Stomach (tissue), 9 donors: ENCODE measurements around the gene PLEKHJ1. TPM values are rescaled to one million over a fixed set of nuclear protein-coding genes. Genes with fewer than 3 reads are reported as not detected.

Experiments used
- DNase-seq, 2 donors: peaks; one replicate each; pipeline versions ENCODE4 v3.0.0 to v3.0.0-alpha.2; 2013 to 2019
- H3K27ac ChIP-seq, 5 donors: fragments of 200-600 bp in 4 of 5; sonication (generic) in 4 of 5; one replicate each; pipeline ENCODE4 v1.5.1; 2013 to 2019; ENCODE audit warnings: mild to moderate bottlenecking in 1 of 5, moderate library complexity in 1 of 5
- H3K27me3 ChIP-seq, 3 donors: fragments of 200-600 bp; sonication (generic); one replicate each; pipeline ENCODE4 v1.5.1; 2017 to 2019; ENCODE audit warnings: mixed run types in 1 of 3
- H3K36me3 ChIP-seq, 4 donors: fragments of 200-600 bp; sonication (generic); 1 replicate in 3 of 4; 2 replicates in 1 of 4; pipeline ENCODE4 v1.5.1; 2016 to 2019
- H3K4me1 ChIP-seq, 4 donors: fragments of 200-600 bp; sonication (generic); one replicate each; pipeline ENCODE4 v1.5.1; 2016 to 2019
- H3K4me3 ChIP-seq, 4 donors: fragments of 200-600 bp; sonication (generic) in 3 of 4; one replicate each; pipeline ENCODE4 v1.5.1; 2016 to 2019; ENCODE audit warnings: mild to moderate bottlenecking in 1 of 4
- H3K9me3 ChIP-seq, 4 donors: fragments of 200-600 bp; sonication (generic); one replicate each; pipeline ENCODE4 v1.5.1; 2016 to 2019
- EP300 ChIP-seq: sonication (generic); formaldehyde crosslinking; IDR thresholded peaks from one replicate; pipeline ENCODE4 v1.6.1; 2017; ENCODE audit warnings: antibody characterized with exemption
- POLR2A ChIP-seq, 4 donors: fragments of 450-650 bp; IDR thresholded peaks; one replicate each; pipeline ENCODE4 v1.6.1; 2016; ENCODE audit warnings: antibody characterized with exemption in 4 of 4, control low read depth in 2 of 4, mild to moderate bottlenecking in 1 of 4, moderate library complexity in 1 of 4
- POLR2AphosphoS5 ChIP-seq, 3 donors: sonication (generic); formaldehyde crosslinking; IDR thresholded peaks; one replicate each; pipeline ENCODE4 v1.6.1; 2016; ENCODE audit warnings: antibody characterized with exemption in 3 of 3
- WGBS, 5 donors: extraction: QIAGEN DNeasy Blood & Tissue Kit in 3 of 5; methylation state at CpG; one replicate each; pipeline versions ENCODE4 v1.1.5 to v1.1.7; 2013 to 2018; 5-methylcytosine and 5-hydroxymethylcytosine counted together
- intact Hi-C: fragments of 100-400 bp; cut with DNase I; formaldehyde crosslinking; loops from one replicate; pipeline ENCODE4 v1.15.1; 2023; ENCODE audit warnings: low total_unique reads
- polyA plus RNA-seq, 3 donors: library from polyadenylated mRNA; stranded (reverse); fragments of 200-250 nt; gene quantifications; one replicate each; pipeline ENCODE4 v1.2.3, GENCODE V29; 2013
- total RNA-seq, 5 donors: library from RNA; depleted of rRNA; stranded (reverse); fragments of >200 nt; gene quantifications; one replicate each; pipeline versions ENCODE4 v1.1.0 to v1.2.3, GENCODE V29; 2014 to 2016
- TF ChIP-seq, protein P1 (sequence below), 7 experiments: fragments of 450-650 bp in 4 of 7; fragments of 200-600 bp in 3 of 7; sonication (generic) in 3 of 7; IDR thresholded peaks; one replicate each; pipeline ENCODE4 v1.5.1; 2016 to 2019; ENCODE audit warnings: antibody characterized with exemption in 7 of 7, control low read depth in 2 of 7, mild to moderate bottlenecking in 1 of 7
- donor health status: healthy with polysubstance abuse.
- donor health status: Bipolar disorder and iron deficiency.
- donor health status: healthy.

Gene PLEKHJ1
- total and polyA plus RNA-seq, 8 donors: 22.2 to 459 (median 111) TPM

- peak; percentile 82 to 95 for DNase-seq
- Histone ChIP-seq H3K9me3 (no peaks in the 10 kb centered on the region), H3K27ac (peak overlapping the region; percentile 96 to 99 (median 98)), H3K4me1 (peaks cover 47 to 80% (median 64%) of the 10 kb centered on the region in 4 donors), H3K4me3 (peak overlapping the region; percentile 97 to 100 (median 99)), H3K27me3 (no peaks in the 10 kb centered on the region), H3K36me3 (peaks cover 13 to 28% (median 23%) of the 10 kb centered on the region in 4 donors)
- intact Hi-C loops: loop anchor here (5.0 kb wide), 1 partner anchor 38 kb away; no protein-coding TSS in a partner anchor
- 0 to 1% (median 1%) methylated on average over 28 to 88 of the region's 88 CpGs for WGBS, 5 donors
- TF ChIP-seq POLR2AphosphoS5 (IDR thresholded peaks at IDR 0.05) (peak; percentile 78 to 89 (median 84)), EP300 (no peak)
Observed at GRCh38 chr19:2270423-2271233, 34.5 kb upstream of the PLEKHJ1 start.

GRCh38 chr19:2270157-2270422 lies 34.0 kb upstream of the PLEKHJ1 start:
- intact Hi-C loops: loop anchor here (5.0 kb wide), 1 partner anchor 38 kb away; no protein-coding TSS in a partner anchor
- Histone ChIP-seq H3K36me3 (peaks cover 13 to 23% (median 21%) of the 10 kb centered on the region in 4 donors), H3K4me3 (peak overlapping the region; percentile 97 to 100 (median 99)), H3K9me3 (no peaks in the 10 kb centered on the region), H3K27me3 (no peaks in the 10 kb centered on the region), H3K27ac (peak overlapping the region; percentile 96 to 99 (median 98)), H3K4me1 (peaks cover 42 to 78% (median 59%) of the 10 kb centered on the region in 4 donors)
- 0 to 1% (median 0%) methylated on average over 7 to 30 of the region's 30 CpGs for WGBS, 5 donors
- DNase-seq: no peak
- no peak for TF ChIP-seq POLR2AphosphoS5 (IDR thresholded peaks at IDR 0.05)

DNA sequence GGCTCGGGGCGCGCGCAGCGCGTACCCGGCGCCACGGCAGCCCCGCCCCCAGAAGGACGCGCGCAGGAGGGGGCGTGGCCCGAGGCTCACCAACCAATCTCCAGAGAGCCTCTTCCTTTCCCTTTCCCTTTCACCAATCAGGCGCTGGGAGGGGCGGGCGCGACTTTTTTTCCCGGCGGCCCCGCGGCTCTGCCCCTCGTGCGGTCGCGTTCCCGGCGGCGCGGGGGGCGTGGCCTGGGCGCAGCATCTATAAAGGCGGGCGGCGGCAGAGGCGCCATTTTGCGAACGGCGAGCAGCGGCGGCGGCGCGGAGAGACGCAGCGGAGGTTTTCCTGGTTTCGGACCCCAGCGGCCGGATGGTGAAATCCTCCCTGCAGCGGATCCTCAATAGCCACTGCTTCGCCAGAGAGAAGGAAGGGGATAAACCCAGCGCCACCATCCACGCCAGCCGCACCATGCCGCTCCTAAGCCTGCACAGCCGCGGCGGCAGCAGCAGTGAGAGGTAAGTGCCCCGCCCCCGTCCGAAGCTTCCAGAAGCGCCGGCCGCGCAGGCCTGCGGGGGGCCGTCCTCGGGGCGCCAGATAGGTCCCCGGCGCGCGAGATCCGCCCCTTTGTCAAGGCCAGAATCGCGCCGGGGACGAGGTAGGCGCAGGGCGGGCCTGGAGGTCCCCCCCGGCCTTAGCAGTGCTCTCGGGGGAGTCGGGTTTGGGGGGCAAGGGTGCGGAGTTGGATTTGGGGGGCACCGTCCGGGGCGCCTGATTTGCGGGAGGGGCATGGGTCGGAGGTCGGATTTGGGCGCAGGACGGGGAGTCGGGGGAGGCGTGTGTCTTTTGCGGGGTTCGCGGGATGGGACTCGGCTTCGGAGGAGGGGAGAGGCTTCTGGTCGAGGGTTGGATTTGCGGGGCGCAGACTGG lies 33.4 kb upstream of the PLEKHJ1 start:
- TF ChIP-seq, protein P1, sequence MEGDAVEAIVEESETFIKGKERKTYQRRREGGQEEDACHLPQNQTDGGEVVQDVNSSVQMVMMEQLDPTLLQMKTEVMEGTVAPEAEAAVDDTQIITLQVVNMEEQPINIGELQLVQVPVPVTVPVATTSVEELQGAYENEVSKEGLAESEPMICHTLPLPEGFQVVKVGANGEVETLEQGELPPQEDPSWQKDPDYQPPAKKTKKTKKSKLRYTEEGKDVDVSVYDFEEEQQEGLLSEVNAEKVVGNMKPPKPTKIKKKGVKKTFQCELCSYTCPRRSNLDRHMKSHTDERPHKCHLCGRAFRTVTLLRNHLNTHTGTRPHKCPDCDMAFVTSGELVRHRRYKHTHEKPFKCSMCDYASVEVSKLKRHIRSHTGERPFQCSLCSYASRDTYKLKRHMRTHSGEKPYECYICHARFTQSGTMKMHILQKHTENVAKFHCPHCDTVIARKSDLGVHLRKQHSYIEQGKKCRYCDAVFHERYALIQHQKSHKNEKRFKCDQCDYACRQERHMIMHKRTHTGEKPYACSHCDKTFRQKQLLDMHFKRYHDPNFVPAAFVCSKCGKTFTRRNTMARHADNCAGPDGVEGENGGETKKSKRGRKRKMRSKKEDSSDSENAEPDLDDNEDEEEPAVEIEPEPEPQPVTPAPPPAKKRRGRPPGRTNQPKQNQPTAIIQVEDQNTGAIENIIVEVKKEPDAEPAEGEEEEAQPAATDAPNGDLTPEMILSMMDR (IDR thresholded peaks at IDR 0.05): peak in 1 of 7 experiments; percentile 27
- TF ChIP-seq POLR2AphosphoS5 (IDR thresholded peaks at IDR 0.05): peak; percentile 98 to 100 (median 100)
- no peak for TF ChIP-seq EP300
- TF ChIP-seq POLR2A (IDR thresholded peaks at IDR 0.05): peak in 2 of 4 donors; percentile 96 to 98
- DNase-seq: peak; percentile 98 to 99
- H3K4me3 ChIP-seq: peak overlapping the region; percentile 97 to 100 (median 99)
- peak overlapping the region; percentile 96 to 99 (median 98) for H3K27ac ChIP-seq
- peaks cover 13 to 23% (median 21%) of the 10 kb centered on the region in 4 donors for H3K36me3 ChIP-seq
- H3K9me3 ChIP-seq: no peaks in the 10 kb centered on the region
- H3K27me3 ChIP-seq: no peaks in the 10 kb centered on the region
- peaks cover 38 to 78% (median 58%) of the 10 kb centered on the region in 4 donors for H3K4me1 ChIP-seq
- intact Hi-C loops: loop anchor here (5.0 kb wide), 1 partner anchor 37 kb away; no protein-coding TSS in a partner anchor
- WGBS, 5 donors: 0 to 1% (median 0%) methylated on average over 49 to 103 of the region's 103 CpGs

GRCh38 chr19:2268861-2269243 lies 32.7 kb upstream of the PLEKHJ1 start:
- WGBS, 5 donors: 1 to 4% (median 1%) methylated on average over 7 to 19 of the region's 19 CpGs
- intact Hi-C loops: no loop called here

More at GRCh38 chr19:2268861-2269243, 32.7 kb upstream of the PLEKHJ1 start:
- H3K36me3 ChIP-seq: peaks cover 13 to 23% (median 21%) of the 10 kb centered on the region in 4 donors
- H3K9me3 ChIP-seq: no peaks in the 10 kb centered on the region
- peak overlapping the region; percentile 97 to 100 (median 99) for H3K4me3 ChIP-seq
- peak overlapping the region; percentile 77 to 99 (median 98) for H3K27ac ChIP-seq
- TF ChIP-seq, protein P1 (IDR thresholded peaks at IDR 0.05): no peak
- TF ChIP-seq POLR2AphosphoS5 (IDR thresholded peaks at IDR 0.05): no peak
- TF ChIP-seq POLR2A (IDR thresholded peaks at IDR 0.05): no peak
- no peak for TF ChIP-seq EP300
- peaks cover 36 to 72% (median 51%) of the 10 kb centered on the region in 4 donors for H3K4me1 ChIP-seq
- no peak for DNase-seq
- H3K27me3 ChIP-seq: no peaks in the 10 kb centered on the region
